Neural crest cell (in vitro differentiated cells): ENCODE measurements around the gene SLIT3. TPM values are rescaled to one million over a fixed set of nuclear protein-coding genes. Genes with fewer than 3 reads are reported as not detected.

Experiments
- DNase-seq: peaks from one replicate; pipeline ENCODE4 v3.0.0; 2021; ENCODE audit warnings: low read depth, mixed read lengths, low spot score
- H3K27ac Mint-ChIP-seq: one replicate; pipeline ENCODE4 v1.8.0; 2021; ENCODE audit warnings: mild to moderate bottlenecking, mixed read lengths; ENCODE audit not compliant: unreplicated experiment
- H3K27me3 Mint-ChIP-seq: 2 replicates; pipeline ENCODE4 v1.8.0; 2021; ENCODE audit warnings: low read depth, mild to moderate bottlenecking, mixed read lengths
- H3K36me3 Mint-ChIP-seq: 2 replicates; pipeline ENCODE4 v1.8.0; 2021; ENCODE audit warnings: low read depth, mild to moderate bottlenecking, mixed read lengths
- H3K4me1 Mint-ChIP-seq: 2 replicates; pipeline ENCODE4 v1.8.0; 2021; ENCODE audit warnings: mixed read lengths
- H3K4me3 Mint-ChIP-seq: one replicate; pipeline ENCODE4 v1.8.0; 2021; ENCODE audit warnings: mild to moderate bottlenecking, mixed read lengths
- H3K9me3 Mint-ChIP-seq: 2 replicates; pipeline ENCODE4 v1.8.0; 2021; ENCODE audit warnings: mixed read lengths
- total RNA-seq: library from RNA; stranded (reverse); gene quantifications from 2 replicates; pipeline ENCODE4 v1.2.1, GENCODE V29; 2021
- TF ChIP-seq, protein P1 (sequence below): fragments of 200-600 bp; sonication (generic); conservative IDR thresholded peaks from 2 replicates; pipeline ENCODE4 v1.5.0; 2021; ENCODE audit warnings: antibody characterized with exemption, mild to moderate bottlenecking

Gene SLIT3
- total RNA-seq, 1 donor from 2014 or later = 13.3 TPM

DNA sequence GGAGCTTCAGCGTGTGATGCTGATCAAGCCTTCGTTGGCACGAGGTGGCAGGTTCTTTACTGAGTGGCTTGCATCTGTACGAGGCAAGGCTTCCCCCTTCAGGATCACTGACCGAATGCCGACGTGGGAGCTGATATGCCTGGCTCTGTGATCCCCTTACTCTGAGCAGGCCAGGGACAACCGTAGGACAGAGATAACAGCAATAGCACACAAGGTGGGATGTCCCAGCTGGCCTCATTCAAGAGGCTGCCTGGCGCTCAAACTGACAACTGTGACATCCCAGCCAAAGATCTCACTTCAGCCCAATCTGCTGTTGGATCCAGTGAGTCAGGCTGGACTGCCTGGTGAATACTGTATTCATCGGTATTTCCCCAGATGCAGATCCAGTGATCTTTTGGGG, 522.4 kb downstream of the SLIT3 start:
- no peak overlapping the region for H3K4me3 Mint-ChIP-seq
- no peak overlapping the region for H3K27ac Mint-ChIP-seq
- DNase-seq = no peak
- peaks cover 3% of the 10 kb centered on the region for H3K36me3 Mint-ChIP-seq
- H3K4me1 Mint-ChIP-seq = peaks cover 9% of the 10 kb centered on the region
- H3K27me3 Mint-ChIP-seq = no peaks in the 10 kb centered on the region
- H3K9me3 Mint-ChIP-seq = no peaks in the 10 kb centered on the region
- TF ChIP-seq, protein P1, sequence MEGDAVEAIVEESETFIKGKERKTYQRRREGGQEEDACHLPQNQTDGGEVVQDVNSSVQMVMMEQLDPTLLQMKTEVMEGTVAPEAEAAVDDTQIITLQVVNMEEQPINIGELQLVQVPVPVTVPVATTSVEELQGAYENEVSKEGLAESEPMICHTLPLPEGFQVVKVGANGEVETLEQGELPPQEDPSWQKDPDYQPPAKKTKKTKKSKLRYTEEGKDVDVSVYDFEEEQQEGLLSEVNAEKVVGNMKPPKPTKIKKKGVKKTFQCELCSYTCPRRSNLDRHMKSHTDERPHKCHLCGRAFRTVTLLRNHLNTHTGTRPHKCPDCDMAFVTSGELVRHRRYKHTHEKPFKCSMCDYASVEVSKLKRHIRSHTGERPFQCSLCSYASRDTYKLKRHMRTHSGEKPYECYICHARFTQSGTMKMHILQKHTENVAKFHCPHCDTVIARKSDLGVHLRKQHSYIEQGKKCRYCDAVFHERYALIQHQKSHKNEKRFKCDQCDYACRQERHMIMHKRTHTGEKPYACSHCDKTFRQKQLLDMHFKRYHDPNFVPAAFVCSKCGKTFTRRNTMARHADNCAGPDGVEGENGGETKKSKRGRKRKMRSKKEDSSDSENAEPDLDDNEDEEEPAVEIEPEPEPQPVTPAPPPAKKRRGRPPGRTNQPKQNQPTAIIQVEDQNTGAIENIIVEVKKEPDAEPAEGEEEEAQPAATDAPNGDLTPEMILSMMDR = no peak

DNA sequence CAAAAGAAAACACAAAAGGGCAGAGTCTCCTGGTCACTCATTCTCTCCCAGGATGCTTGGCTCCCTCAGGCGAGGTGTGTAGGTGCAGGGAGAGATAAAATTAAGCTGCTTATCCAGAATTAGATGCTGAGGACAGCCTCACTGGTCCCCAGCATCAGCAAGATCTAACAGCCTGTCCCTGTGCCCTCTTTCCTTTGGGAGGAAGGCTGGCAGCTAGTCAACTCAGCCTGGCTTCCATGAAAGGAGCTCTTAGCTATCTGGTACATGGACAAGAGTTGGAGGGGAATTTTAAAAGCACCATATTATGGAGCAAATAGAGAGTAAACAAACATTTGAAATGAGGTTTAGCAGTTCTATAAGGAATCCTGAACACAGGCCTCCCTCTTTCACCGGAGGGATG, 523.3 kb downstream of the SLIT3 start:
- Mint-ChIP-seq H3K9me3 (no peaks in the 10 kb centered on the region), H3K4me3 (no peak overlapping the region), H3K4me1 (peaks cover 9% of the 10 kb centered on the region), H3K27me3 (no peaks in the 10 kb centered on the region), H3K36me3 (peaks cover 3% of the 10 kb centered on the region), H3K27ac (no peak overlapping the region)
- DNase-seq = no peak
- TF ChIP-seq, protein P1 = no peak

DNA sequence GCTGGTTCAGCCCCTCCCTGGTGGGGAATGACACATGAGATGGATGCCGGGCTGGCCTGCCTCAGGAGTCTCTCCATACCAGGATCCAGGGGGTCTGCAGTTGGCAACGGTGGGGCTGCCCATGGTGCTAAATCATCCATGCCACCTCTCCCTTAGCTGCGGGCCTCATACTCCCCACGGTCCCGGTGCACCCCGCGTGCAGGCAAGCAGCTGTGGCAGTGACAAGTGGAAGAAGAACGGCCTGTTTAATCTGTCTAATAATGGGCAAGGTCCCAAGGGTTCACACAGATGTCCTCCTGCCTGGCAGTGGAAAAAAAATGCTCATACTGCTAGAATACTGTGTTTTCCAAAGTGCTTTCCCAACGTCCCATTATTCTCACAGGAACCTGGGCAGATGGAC, 524.9 kb downstream of the SLIT3 start:
- TF ChIP-seq, protein P1 = no peak
- Mint-ChIP-seq H3K9me3 (no peaks in the 10 kb centered on the region), H3K27me3 (no peaks in the 10 kb centered on the region), H3K36me3 (peaks cover 3% of the 10 kb centered on the region), H3K27ac (no peak overlapping the region), H3K4me3 (no peak overlapping the region), H3K4me1 (peaks cover 13% of the 10 kb centered on the region)
- DNase-seq = no peak

DNA sequence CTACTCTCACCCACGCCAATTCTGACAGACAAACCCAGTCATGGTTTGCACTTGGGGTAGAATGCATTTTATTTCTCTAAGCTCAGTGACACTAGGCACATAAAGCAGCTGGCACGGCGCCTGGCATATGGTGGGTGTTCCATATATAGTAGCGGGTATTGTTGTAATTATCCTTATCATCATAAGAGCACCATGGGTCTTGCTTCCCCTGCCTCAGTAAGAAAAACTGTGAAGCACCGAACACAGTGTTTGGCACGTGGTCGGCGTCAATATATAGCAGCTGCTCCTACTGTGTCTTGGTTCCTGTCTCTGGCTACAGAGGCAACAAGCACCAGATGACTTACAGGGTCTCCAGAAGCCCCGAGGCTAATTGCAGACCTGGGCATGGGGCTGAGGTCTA, 527.7 kb downstream of the SLIT3 start:
- H3K4me3 Mint-ChIP-seq = no peak overlapping the region

DNA sequence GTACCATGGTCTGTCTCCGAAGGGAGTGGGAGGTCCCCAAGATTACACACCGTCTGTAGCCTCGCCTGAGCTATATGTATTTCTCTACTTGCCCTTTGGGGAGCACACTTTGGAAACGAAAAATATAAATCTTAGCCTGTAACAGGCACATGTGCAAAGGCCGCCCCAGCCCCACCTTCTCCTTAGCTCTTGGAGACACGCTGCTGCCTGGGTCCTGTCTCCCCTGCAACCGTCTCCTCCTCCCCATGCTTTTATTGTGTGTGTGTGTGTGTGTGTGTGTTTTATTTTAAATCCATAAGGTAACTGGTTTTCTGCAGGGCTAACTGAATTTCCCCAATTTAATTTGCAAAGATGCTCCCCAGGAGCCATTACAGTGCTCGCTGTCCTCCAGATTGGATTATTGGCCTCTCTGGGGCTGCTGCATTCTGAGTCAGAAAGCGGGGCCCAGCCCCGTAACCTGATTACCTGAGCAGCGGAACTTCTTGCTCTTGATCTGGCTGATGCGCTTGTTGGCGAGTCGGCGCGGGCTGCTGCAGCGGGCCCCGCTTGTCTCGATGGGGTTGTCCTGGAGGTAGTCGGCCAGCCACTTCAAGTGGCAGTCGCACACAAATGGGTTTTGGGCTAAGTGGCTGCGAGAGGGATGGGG, 528.5 kb downstream of the SLIT3 start:
- H3K4me3 Mint-ChIP-seq = no peak overlapping the region
- DNase-seq = no peak
- TF ChIP-seq, protein P1 = no peak
- peaks cover 9% of the 10 kb centered on the region for H3K4me1 Mint-ChIP-seq
- peaks cover 8% of the 10 kb centered on the region for H3K36me3 Mint-ChIP-seq
- H3K27me3 Mint-ChIP-seq = no peaks in the 10 kb centered on the region
- no peak overlapping the region for H3K27ac Mint-ChIP-seq
- H3K9me3 Mint-ChIP-seq = peaks cover 7% of the 10 kb centered on the region

More for the DNA sequence above, 527.7 kb downstream of the SLIT3 start:
- peaks cover 3% of the 10 kb centered on the region for H3K36me3 Mint-ChIP-seq
- TF ChIP-seq, protein P1 = no peak
- peaks cover 5% of the 10 kb centered on the region for H3K9me3 Mint-ChIP-seq
- peaks cover 9% of the 10 kb centered on the region for H3K4me1 Mint-ChIP-seq
- H3K27me3 Mint-ChIP-seq = no peaks in the 10 kb centered on the region
- H3K27ac Mint-ChIP-seq = no peak overlapping the region
- DNase-seq = no peak
